Measurements from ENCODE around the gene WDR83. TPM values are rescaled to one million over a fixed set of nuclear protein-coding genes. Genes with fewer than 3 reads are reported as not detected.
"Not testable (repeated sequence)": the region's sequence is repeated elsewhere in the genome, so short reads cannot be mapped to it uniquely, and the experiment has no call there.

The WDR83 gene, protein sequence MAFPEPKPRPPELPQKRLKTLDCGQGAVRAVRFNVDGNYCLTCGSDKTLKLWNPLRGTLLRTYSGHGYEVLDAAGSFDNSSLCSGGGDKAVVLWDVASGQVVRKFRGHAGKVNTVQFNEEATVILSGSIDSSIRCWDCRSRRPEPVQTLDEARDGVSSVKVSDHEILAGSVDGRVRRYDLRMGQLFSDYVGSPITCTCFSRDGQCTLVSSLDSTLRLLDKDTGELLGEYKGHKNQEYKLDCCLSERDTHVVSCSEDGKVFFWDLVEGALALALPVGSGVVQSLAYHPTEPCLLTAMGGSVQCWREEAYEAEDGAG
- 10 to 100 TPM in 3 of 4 donors, 1 to 10 TPM in 1; 10.0 to 19.7 (median 13.9) TPM for total RNA-seq

DNA sequence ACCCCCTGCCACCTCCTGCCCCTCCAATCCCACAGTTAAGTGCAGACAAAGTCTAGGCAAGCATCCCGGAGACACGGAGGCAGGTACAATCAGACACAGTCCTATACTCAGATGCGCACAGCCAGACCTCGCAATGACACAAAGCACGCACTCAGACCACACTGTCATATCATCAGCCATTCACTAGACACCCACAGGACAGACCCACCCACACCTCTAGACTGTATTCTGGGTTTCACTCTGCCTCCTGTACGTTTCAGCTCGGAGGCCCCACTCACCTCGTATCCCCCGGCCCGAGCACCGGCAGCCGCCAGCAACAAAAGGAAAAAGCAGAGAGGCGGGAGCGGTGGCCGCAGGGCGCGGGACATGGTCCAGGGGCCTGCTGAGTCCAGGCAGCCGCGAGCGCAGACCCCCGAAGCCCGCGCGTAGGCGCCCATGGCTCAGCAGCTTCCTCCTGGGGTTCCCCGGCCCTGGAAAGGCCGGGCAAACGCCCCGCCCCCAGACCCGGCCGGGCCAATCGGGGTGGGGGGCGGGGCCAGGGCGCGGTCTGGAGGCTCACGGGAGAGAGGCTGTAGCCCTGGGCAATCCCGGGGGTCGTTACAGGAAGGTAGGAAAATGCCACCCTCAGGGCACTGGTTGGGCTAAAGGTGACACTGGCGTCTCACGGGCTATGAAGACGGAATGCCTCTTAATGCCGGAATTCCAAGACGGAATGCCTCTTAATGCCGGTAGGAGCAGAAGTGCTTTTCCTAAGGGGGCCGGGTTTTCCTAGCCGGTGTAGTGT lies at the start of gene WDR83, which contains the start of gene MAN2B1:
TSS of gene WDR83 (plus strand) at position 543 of the 784 bp plus-strand sequence. CDS start 2,984 bp downstream, outside the sequence.
TSS of gene MAN2B1 (minus strand) at position 478 of the 784 bp plus-strand sequence. CDS start at position 437, 41 bp downstream.
- Histone ChIP-seq H3K4me3 (peak within 1 kb of the TSS; percentile 71 to 85 (median 80)), H3K36me3 (peaks cover 11 to 46% (median 41%) of the 10 kb centered on the region in 4 donors), H3K27ac (replicated peaks in 1 of 4) (peak within 1 kb of the TSS; percentile 77 to 94 (median 82)), H3K27me3 (no peaks in the 10 kb centered on the region), H3K9me3 (no peaks in the 10 kb centered on the region), H3K4me1 (peaks cover 38 to 64% (median 50%) of the 10 kb centered on the region in 4 donors)
- intact Hi-C loops (cut with DNase I): no loop called here
- WGBS: 2% methylated on average over 35 of the region's 46 CpGs
- TF ChIP-seq POLR2A (IDR thresholded peaks at IDR 0.05; ENCODE audit: low read depth) (no peak), EP300 (IDR thresholded peaks at IDR 0.05) (no peak), CTCF (IDR thresholded peaks at IDR 0.05) (no peak), POLR2AphosphoS5 (IDR thresholded peaks at IDR 0.05) (peak; percentile 52 to 58)
- no peak for DNase-seq (ENCODE audit: extremely low spot score)

DNA sequence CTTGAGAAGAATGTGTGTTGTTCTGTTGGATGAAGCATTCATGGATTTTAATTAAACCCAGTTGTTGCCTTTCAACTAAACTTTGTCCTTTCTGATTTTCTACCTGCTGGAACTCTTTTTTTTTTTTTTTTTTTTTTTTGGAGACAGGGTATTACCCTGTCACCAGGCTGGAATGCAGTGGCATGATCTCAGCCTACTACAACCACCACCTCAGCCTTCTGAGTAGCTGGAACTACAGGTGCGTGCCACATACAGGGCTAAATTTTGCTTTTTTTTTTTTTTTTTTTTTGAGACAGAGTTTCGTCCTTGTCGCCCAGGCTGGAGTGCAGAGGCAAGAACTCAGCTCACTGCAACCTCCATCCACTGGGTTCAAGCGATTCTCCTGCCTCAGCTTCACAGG lies 49.0 kb upstream of the WDR83 start:
- intact Hi-C loops (cut with DNase I): no loop called here
- H3K27ac ChIP-seq (replicated peaks in 1 of 4): no peak overlapping the region
- DNase-seq (ENCODE audit: extremely low spot score): no peak
- H3K27me3 ChIP-seq: no peaks in the 10 kb centered on the region
- no peak overlapping the region for H3K4me3 ChIP-seq
- TF ChIP-seq POLR2A (IDR thresholded peaks at IDR 0.05; ENCODE audit: low read depth) (no peak), POLR2AphosphoS5 (IDR thresholded peaks at IDR 0.05) (no peak), CTCF (IDR thresholded peaks at IDR 0.05) (no peak), EP300 (IDR thresholded peaks at IDR 0.05) (no peak)
- peaks cover 31 to 75% (median 64%) of the 10 kb centered on the region in 4 donors for H3K4me1 ChIP-seq
- WGBS: 84% methylated on average over 4 of the region's 4 CpGs
- H3K36me3 ChIP-seq: peaks cover 1 to 31% (median 24%) of the 10 kb centered on the region in 4 donors
- H3K9me3 ChIP-seq: no peaks in the 10 kb centered on the region

GRCh38 chr19:12621253-12622024 lies 45.2 kb upstream of the WDR83 start:
- H3K9me3 ChIP-seq; intact Hi-C loops (cut with DNase I); DNase-seq (ENCODE audit: extremely low spot score); H3K27me3 ChIP-seq; H3K4me3 ChIP-seq: not testable (repeated sequence)
- H3K36me3 ChIP-seq: peaks cover 28 to 37% (median 31%) of the 10 kb centered on the region in 4 donors
- 51% methylated on average over 26 of the region's 26 CpGs for WGBS
- peaks cover 14 to 48% (median 44%) of the 10 kb centered on the region in 4 donors for H3K4me1 ChIP-seq
- peak overlapping the region in 3 of 4 donors; percentile 30 to 70 (median 41) for H3K27ac ChIP-seq (replicated peaks in 1 of 4)

- H3K4me1 ChIP-seq: peaks cover 11 to 31% (median 27%) of the 10 kb centered on the region in 4 donors
- intact Hi-C loops (cut with DNase I): no loop called here
- no peak overlapping the region for H3K4me3 ChIP-seq
- no peak overlapping the region for H3K27ac ChIP-seq (replicated peaks in 1 of 4)
- no peak for TF ChIP-seq POLR2AphosphoS5 (IDR thresholded peaks at IDR 0.05)
- TF ChIP-seq CTCF (IDR thresholded peaks at IDR 0.05): no peak
- no peak for TF ChIP-seq POLR2A (IDR thresholded peaks at IDR 0.05; ENCODE audit: low read depth)
- TF ChIP-seq EP300 (IDR thresholded peaks at IDR 0.05): no peak
- no peak for DNase-seq (ENCODE audit: extremely low spot score)
- peaks cover 0 to 11% (median 3%) of the 10 kb centered on the region in 4 donors for H3K9me3 ChIP-seq
- WGBS: 88% methylated on average over 4 of the region's 4 CpGs
- H3K36me3 ChIP-seq: peaks cover 48 to 54% (median 51%) of the 10 kb centered on the region in 4 donors
- no peaks in the 10 kb centered on the region for H3K27me3 ChIP-seq
Measured at GRCh38 chr19:12623361-12624031, 43.1 kb upstream of the WDR83 start.
